Hindlimb muscle (tissue), 1 donor: ENCODE measurements around the gene C19orf81. TPM values are rescaled to one million over a fixed set of nuclear protein-coding genes. Genes with fewer than 3 reads are reported as not detected.

ENCODE experiments used
- DNase-seq: peaks from one replicate; pipeline ENCODE4 v3.0.0-alpha.2; 2013
- polyA plus RNA-seq: library from polyadenylated mRNA; unstranded; fragments of 120-200 nt; gene quantifications from one replicate; pipeline ENCODE4 v1.2.1, GENCODE V29; 2013; ENCODE audit not compliant: insufficient read length

The C19orf81 gene
- polyA plus RNA-seq, 1 donor: 1.9 TPM

- DNase-seq: no peak
Observed at GRCh38 chr19:50629801-50630200, 19.4 kb upstream of the C19orf81 start.

- no peak for DNase-seq
Observed at GRCh38 chr19:50632151-50632835, 17.0 kb upstream of the C19orf81 start.

GRCh38 chr19:50633359-50633758 lies 15.9 kb upstream of the C19orf81 start:
- no peak for DNase-seq

GRCh38 chr19:50633973-50634372 lies 15.3 kb upstream of the C19orf81 start:
- no peak for DNase-seq

GRCh38 chr19:50636317-50637085 lies 12.7 kb upstream of the C19orf81 start:
- no peak for DNase-seq

GRCh38 chr19:50638600-50638999 lies 10.6 kb upstream of the C19orf81 start:
- DNase-seq: no peak

- DNase-seq: no peak
Observed at GRCh38 chr19:50639121-50640112, 9.8 kb upstream of the C19orf81 start, which contains the start of gene SYT3. TSS of gene SYT3 (minus strand) at chr19:50639881. CDS start at chr19:50637411, 2,470 bp downstream.

- no peak for DNase-seq
Observed at GRCh38 chr19:50640368-50640767, 8.9 kb upstream of the C19orf81 start.

- DNase-seq: no peak
Observed at GRCh38 chr19:50644315-50644915, 4.8 kb upstream of the C19orf81 start.

GRCh38 chr19:50645107-50645506 lies 4.1 kb upstream of the C19orf81 start:
- DNase-seq: no peak

- no peak for DNase-seq
Observed at GRCh38 chr19:50646074-50646807, 3.0 kb upstream of the C19orf81 start.

- no peak for DNase-seq
Observed at GRCh38 chr19:50647879-50648615, 1.2 kb upstream of the C19orf81 start.

GRCh38 chr19:50648659-50649058 lies 586 bp upstream of the C19orf81 start:
- no peak for DNase-seq

GRCh38 chr19:50651174-50651573 lies 1.9 kb downstream of the C19orf81 start:
- no peak for DNase-seq

- DNase-seq: no peak
Observed at GRCh38 chr19:50652722-50653121, 3.5 kb downstream of the C19orf81 start.

GRCh38 chr19:50654882-50655281 lies 5.6 kb downstream of the C19orf81 start:
- DNase-seq: no peak

- no peak for DNase-seq
Observed at GRCh38 chr19:50657222-50657669, 8.0 kb downstream of the C19orf81 start.

- peak; percentile 54 for DNase-seq
Observed at GRCh38 chr19:50657712-50658440, 8.6 kb downstream of the C19orf81 start.

- DNase-seq: peak; percentile 31
Observed at GRCh38 chr19:50658441-50659317, 9.4 kb downstream of the C19orf81 start.
